GM10847 (cell line): Measurements from ENCODE around the gene GJB2.

ENCODE experiments used
- POLR2A ChIP-seq: IDR thresholded peaks from 2 replicates; pipeline ENCODE4 v1.6.1; 2011; ENCODE audit not compliant: insufficient read length; ENCODE audit errors: extremely low read depth

The GJB2 gene

GRCh38 chr13:20159646-20160305, 33.0 kb downstream of the GJB2 start:
- TF ChIP-seq POLR2A: no peak

GRCh38 chr13:20157151-20157796, 35.5 kb downstream of the GJB2 start:
- no peak for TF ChIP-seq POLR2A

GRCh38 chr13:20156702-20157101, 36.0 kb downstream of the GJB2 start:
- TF ChIP-seq POLR2A: no peak

GRCh38 chr13:20151612-20152011, 41.1 kb downstream of the GJB2 start:
- TF ChIP-seq POLR2A: no peak

- no peak for TF ChIP-seq POLR2A
These were observed 41.7 kb downstream of the GJB2 start for GRCh38 chr13:20151016-20151415.

- TF ChIP-seq POLR2A: no peak
These were observed 42.2 kb downstream of the GJB2 start for GRCh38 chr13:20150561-20150960.

- no peak for TF ChIP-seq POLR2A
These were observed 43.0 kb downstream of the GJB2 start for GRCh38 chr13:20149762-20150161.

- no peak for TF ChIP-seq POLR2A
These were observed 44.1 kb downstream of the GJB2 start for GRCh38 chr13:20148501-20149183.

- no peak for TF ChIP-seq POLR2A
These were observed 46.4 kb downstream of the GJB2 start for GRCh38 chr13:20146381-20146780.

- no peak for TF ChIP-seq POLR2A
These were observed 47.2 kb downstream of the GJB2 start for GRCh38 chr13:20145521-20145920.

- TF ChIP-seq POLR2A: no peak
These were observed 48.4 kb downstream of the GJB2 start for GRCh38 chr13:20144141-20144850.

GRCh38 chr13:20142927-20143480, 49.7 kb downstream of the GJB2 start:
- no peak for TF ChIP-seq POLR2A

- no peak for TF ChIP-seq POLR2A
These were observed 50.5 kb downstream of the GJB2 start for GRCh38 chr13:20142023-20142926.

- TF ChIP-seq POLR2A: no peak
These were observed 51.3 kb downstream of the GJB2 start for GRCh38 chr13:20141238-20142022.
